ENCODE measurements around the gene NXNL2.

NXNL2 gene

GRCh38 chr9:88553350-88553749 is 18.4 kb downstream of the NXNL2 start:
- no peak overlapping the region for H3K4me3 ChIP-seq (ENCODE audit: low read depth, low read length)
- no peak for DNase-seq (ENCODE audit: low read depth)
- no peak for TF ChIP-seq CTCF (IDR thresholded peaks at IDR 0.05; ENCODE audit: control insufficient read depth, extremely low read depth, insufficient read depth)

- no peak for DNase-seq (ENCODE audit: low read depth)
- no peak overlapping the region for H3K4me3 ChIP-seq (ENCODE audit: low read depth, low read length)
- TF ChIP-seq CTCF (IDR thresholded peaks at IDR 0.05; ENCODE audit: control insufficient read depth, extremely low read depth, insufficient read depth): no peak
Measured at GRCh38 chr9:88555268-88555980, 20.4 kb downstream of the NXNL2 start.

- no peak for DNase-seq (ENCODE audit: low read depth)
- no peak overlapping the region for H3K4me3 ChIP-seq (ENCODE audit: low read depth, low read length)
- no peak for TF ChIP-seq CTCF (IDR thresholded peaks at IDR 0.05; ENCODE audit: control insufficient read depth, extremely low read depth, insufficient read depth)
Measured at GRCh38 chr9:88559661-88560060, 24.7 kb downstream of the NXNL2 start.

- no peak for TF ChIP-seq CTCF (IDR thresholded peaks at IDR 0.05; ENCODE audit: control insufficient read depth, extremely low read depth, insufficient read depth)
- DNase-seq (ENCODE audit: low read depth): no peak
Measured at GRCh38 chr9:88567870-88568269, 32.9 kb downstream of the NXNL2 start.

GRCh38 chr9:88571419-88571818 is 36.4 kb downstream of the NXNL2 start:
- no peak for TF ChIP-seq CTCF (IDR thresholded peaks at IDR 0.05; ENCODE audit: control insufficient read depth, extremely low read depth, insufficient read depth)
- no peak overlapping the region for H3K4me3 ChIP-seq (ENCODE audit: low read depth, low read length)
- DNase-seq (ENCODE audit: low read depth): no peak

More at GRCh38 chr9:88567870-88568269, 32.9 kb downstream of the NXNL2 start:
- no peak overlapping the region for H3K4me3 ChIP-seq (ENCODE audit: low read depth, low read length)

GRCh38 chr9:88572684-88573083 is 37.7 kb downstream of the NXNL2 start:
- no peak overlapping the region for H3K4me3 ChIP-seq (ENCODE audit: low read depth, low read length)
- no peak for DNase-seq (ENCODE audit: low read depth)
- no peak for TF ChIP-seq CTCF (IDR thresholded peaks at IDR 0.05; ENCODE audit: control insufficient read depth, extremely low read depth, insufficient read depth)

- no peak for DNase-seq (ENCODE audit: low read depth)
- no peak for TF ChIP-seq CTCF (IDR thresholded peaks at IDR 0.05; ENCODE audit: control insufficient read depth, extremely low read depth, insufficient read depth)
Measured at GRCh38 chr9:88574953-88575352, 40.0 kb downstream of the NXNL2 start.

More at GRCh38 chr9:88574953-88575352, 40.0 kb downstream of the NXNL2 start:
- H3K4me3 ChIP-seq (ENCODE audit: low read depth, low read length): no peak overlapping the region
